ENCODE data around the gene RYR2.

RYR2 gene

GRCh38 chr1:237772009-237772408 is 730.0 kb downstream of the RYR2 start:
- TF ChIP-seq CTBP1 (IDR thresholded peaks at IDR 0.05; ENCODE audit: borderline replicate concordance) (no peak), BHLHE40 (IDR thresholded peaks at IDR 0.05; ENCODE audit: borderline replicate concordance) (no peak), FOXK2 (IDR thresholded peaks at IDR 0.05) (no peak), NFRKB (IDR thresholded peaks at IDR 0.05) (no peak), SP1 (IDR thresholded peaks at IDR 0.05) (no peak), ZNF384 (IDR thresholded peaks at IDR 0.05) (no peak), L3MBTL2 (conservative IDR thresholded peaks at IDR 0.05) (no peak), FOXA1 (IDR thresholded peaks at IDR 0.05) (no peak), TARDBP (IDR thresholded peaks at IDR 0.05) (no peak), HDGF (IDR thresholded peaks at IDR 0.05; ENCODE audit: borderline replicate concordance) (no peak), ARNT (IDR thresholded peaks at IDR 0.05) (no peak), ELF4 (IDR thresholded peaks at IDR 0.05) (no peak), LEF1 (IDR thresholded peaks at IDR 0.05; ENCODE audit: borderline replicate concordance) (no peak), FOXM1 (IDR thresholded peaks at IDR 0.05; ENCODE audit: borderline replicate concordance) (no peak), SUZ12 (IDR thresholded peaks at IDR 0.05) (no peak)
- TF ChIP-seq, protein P1, sequence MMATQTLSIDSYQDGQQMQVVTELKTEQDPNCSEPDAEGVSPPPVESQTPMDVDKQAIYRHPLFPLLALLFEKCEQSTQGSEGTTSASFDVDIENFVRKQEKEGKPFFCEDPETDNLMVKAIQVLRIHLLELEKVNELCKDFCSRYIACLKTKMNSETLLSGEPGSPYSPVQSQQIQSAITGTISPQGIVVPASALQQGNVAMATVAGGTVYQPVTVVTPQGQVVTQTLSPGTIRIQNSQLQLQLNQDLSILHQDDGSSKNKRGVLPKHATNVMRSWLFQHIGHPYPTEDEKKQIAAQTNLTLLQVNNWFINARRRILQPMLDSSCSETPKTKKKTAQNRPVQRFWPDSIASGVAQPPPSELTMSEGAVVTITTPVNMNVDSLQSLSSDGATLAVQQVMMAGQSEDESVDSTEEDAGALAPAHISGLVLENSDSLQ (IDR thresholded peaks at IDR 0.05), result no peak

DNA sequence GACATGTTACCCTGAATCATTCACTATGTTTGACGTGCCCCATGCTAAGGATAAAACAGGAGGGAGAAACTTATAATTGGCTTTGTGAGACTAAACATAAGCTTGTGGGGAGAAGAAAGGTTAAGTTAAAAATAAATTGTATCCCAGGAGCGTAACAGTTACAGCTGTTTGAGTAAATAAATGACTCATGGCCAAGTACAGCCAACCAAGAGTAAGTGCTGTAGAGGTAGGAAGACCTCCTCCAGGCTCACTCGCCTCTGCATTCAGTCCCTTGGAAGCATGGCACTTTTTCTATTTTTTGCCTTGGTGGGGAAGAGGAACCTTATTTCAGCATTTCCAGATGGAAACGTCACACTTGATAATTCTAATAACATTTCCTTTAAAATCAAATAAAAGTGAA is 732.3 kb downstream of the RYR2 start:
- ChIA-PET CTCF (interaction anchor here (0.8 to 1.2 kb wide), 2 partner anchors 41 to 212 kb away, joined by 3 to 4 read pairs; no protein-coding TSS in a partner anchor), POLR2A (interaction anchor here (0.8 kb wide), 1 partner anchor 8 kb away, joined by 3 read pairs; no protein-coding TSS in a partner anchor)
- DNase-seq (ENCODE audit: extremely low spot score), result no peak
- TF ChIP-seq TARDBP (IDR thresholded peaks at IDR 0.05), result no peak

More at GRCh38 chr1:237772009-237772408, 730.0 kb downstream of the RYR2 start:
- DNase-seq (ENCODE audit: extremely low spot score), result no peak
- POLR2A ChIA-PET, result no interaction called here
- CTCF ChIA-PET, result interaction anchor here (1.8 kb wide), 1 partner anchor 27 kb away, joined by 4 read pairs; no protein-coding TSS in a partner anchor

DNA sequence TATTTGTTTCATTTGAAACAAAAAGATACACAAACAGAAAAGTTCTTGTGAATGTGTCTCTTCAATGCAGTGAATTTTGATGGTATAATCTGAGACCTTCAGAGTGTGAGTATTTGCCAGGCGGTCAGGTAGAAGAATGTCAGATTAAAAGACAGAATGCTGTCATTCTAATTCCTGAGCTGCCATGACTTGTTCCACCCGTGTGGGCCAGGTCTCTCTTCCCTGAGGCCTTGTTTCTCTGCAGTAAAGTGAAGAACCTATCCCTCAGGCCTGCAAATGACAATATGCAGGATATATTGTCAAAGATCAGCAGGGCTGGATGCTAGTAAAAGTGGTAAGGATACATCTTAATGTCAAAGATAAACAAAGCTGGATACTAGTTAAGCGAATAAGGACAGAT is 737.4 kb downstream of the RYR2 start:
- ChIA-PET POLR2A (no interaction called here), CTCF (no interaction called here)
- no peak for TF ChIP-seq FOXK2 (IDR thresholded peaks at IDR 0.05)
- TF ChIP-seq ARNT (IDR thresholded peaks at IDR 0.05), result no peak
- TF ChIP-seq ZNF384 (IDR thresholded peaks at IDR 0.05), result no peak
- no peak for TF ChIP-seq SUZ12 (IDR thresholded peaks at IDR 0.05)
- TF ChIP-seq FOXA1 (IDR thresholded peaks at IDR 0.05), result no peak
- no peak for TF ChIP-seq L3MBTL2 (conservative IDR thresholded peaks at IDR 0.05)
- no peak for TF ChIP-seq ELF4 (IDR thresholded peaks at IDR 0.05)
- TF ChIP-seq SP1 (IDR thresholded peaks at IDR 0.05), result no peak
- TF ChIP-seq, protein P1 (IDR thresholded peaks at IDR 0.05), result no peak
- no peak for TF ChIP-seq NFRKB (IDR thresholded peaks at IDR 0.05)
- TF ChIP-seq BHLHE40 (IDR thresholded peaks at IDR 0.05; ENCODE audit: borderline replicate concordance), result no peak
- no peak for TF ChIP-seq LEF1 (IDR thresholded peaks at IDR 0.05; ENCODE audit: borderline replicate concordance)
- TF ChIP-seq CTBP1 (IDR thresholded peaks at IDR 0.05; ENCODE audit: borderline replicate concordance), result no peak
- no peak for TF ChIP-seq HDGF (IDR thresholded peaks at IDR 0.05; ENCODE audit: borderline replicate concordance)
- no peak for TF ChIP-seq TARDBP (IDR thresholded peaks at IDR 0.05)
- no peak for TF ChIP-seq FOXM1 (IDR thresholded peaks at IDR 0.05; ENCODE audit: borderline replicate concordance)
- no peak for DNase-seq (ENCODE audit: extremely low spot score)

- CTCF ChIA-PET, result no interaction called here
- TF ChIP-seq HDGF (IDR thresholded peaks at IDR 0.05; ENCODE audit: borderline replicate concordance) (no peak), NFRKB (IDR thresholded peaks at IDR 0.05) (no peak), FOXA1 (IDR thresholded peaks at IDR 0.05) (no peak), ZNF384 (IDR thresholded peaks at IDR 0.05) (no peak), TARDBP (IDR thresholded peaks at IDR 0.05) (no peak), SP1 (IDR thresholded peaks at IDR 0.05) (no peak), ARNT (IDR thresholded peaks at IDR 0.05) (no peak), L3MBTL2 (conservative IDR thresholded peaks at IDR 0.05) (no peak), ELF4 (IDR thresholded peaks at IDR 0.05) (no peak), SUZ12 (IDR thresholded peaks at IDR 0.05) (no peak), FOXM1 (IDR thresholded peaks at IDR 0.05; ENCODE audit: borderline replicate concordance) (no peak), BHLHE40 (IDR thresholded peaks at IDR 0.05; ENCODE audit: borderline replicate concordance) (no peak), LEF1 (IDR thresholded peaks at IDR 0.05; ENCODE audit: borderline replicate concordance) (no peak), FOXK2 (IDR thresholded peaks at IDR 0.05) (no peak)
- TF ChIP-seq, protein P1 (IDR thresholded peaks at IDR 0.05), result no peak
- POLR2A ChIA-PET, result no interaction called here
- no peak for DNase-seq (ENCODE audit: extremely low spot score)
Measured at GRCh38 chr1:237786066-237786719, 744.2 kb downstream of the RYR2 start.

DNA sequence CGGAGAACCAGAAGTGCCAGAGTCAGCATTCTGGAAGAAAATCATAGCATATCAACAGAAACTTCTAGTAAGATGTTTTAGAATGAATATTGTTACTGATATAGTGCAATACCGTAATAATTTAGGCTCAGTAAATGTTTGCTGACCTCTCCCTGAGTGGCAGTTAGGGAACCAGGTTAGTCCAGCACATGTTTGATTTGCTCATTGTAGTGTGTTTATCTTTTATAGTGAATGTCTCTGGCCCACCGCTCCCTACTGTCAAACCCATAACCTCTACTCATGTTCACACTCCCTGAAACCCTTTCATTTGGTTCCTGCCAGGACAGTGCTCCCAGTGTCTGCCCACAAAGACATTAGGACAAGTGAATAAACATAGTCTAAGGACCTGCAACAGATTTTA is 746.1 kb downstream of the RYR2 start:
- POLR2A ChIA-PET, result no interaction called here
- CTCF ChIA-PET, result no interaction called here
- no peak for DNase-seq (ENCODE audit: extremely low spot score)
- no peak for TF ChIP-seq CTBP1 (IDR thresholded peaks at IDR 0.05; ENCODE audit: borderline replicate concordance)
- no peak for TF ChIP-seq FOXK2 (IDR thresholded peaks at IDR 0.05)
- no peak for TF ChIP-seq SP1 (IDR thresholded peaks at IDR 0.05)
- no peak for TF ChIP-seq ZNF384 (IDR thresholded peaks at IDR 0.05)
- no peak for TF ChIP-seq L3MBTL2 (conservative IDR thresholded peaks at IDR 0.05)
- TF ChIP-seq SUZ12 (IDR thresholded peaks at IDR 0.05), result no peak
- TF ChIP-seq ARNT (IDR thresholded peaks at IDR 0.05), result no peak
- no peak for TF ChIP-seq HDGF (IDR thresholded peaks at IDR 0.05; ENCODE audit: borderline replicate concordance)
- no peak for TF ChIP-seq NFRKB (IDR thresholded peaks at IDR 0.05)
- TF ChIP-seq FOXA1 (IDR thresholded peaks at IDR 0.05), result no peak

DNA sequence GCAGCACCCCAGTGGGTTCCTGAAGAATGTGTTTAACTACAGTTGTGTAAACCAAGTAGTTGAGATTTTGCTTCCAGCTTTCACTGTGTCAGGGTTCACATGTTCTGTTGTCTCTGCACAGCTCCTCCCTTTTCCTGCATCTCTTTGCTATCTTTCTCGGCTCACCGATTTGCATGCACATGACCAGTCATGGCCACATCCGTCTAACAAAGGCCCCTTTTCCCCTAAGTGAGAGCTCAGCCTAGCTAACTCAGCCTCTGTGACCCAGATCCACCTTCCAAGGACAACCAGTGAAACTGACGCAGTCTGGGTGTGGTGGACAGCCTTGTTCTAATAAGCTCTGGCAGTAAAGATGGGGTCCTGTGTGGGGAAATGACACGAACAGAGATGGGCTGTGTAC is 747.6 kb downstream of the RYR2 start:
- ChIA-PET CTCF (interaction anchor here (0.6 kb wide), 1 partner anchor 106 kb away, joined by 3 read pairs; no protein-coding TSS in a partner anchor), POLR2A (no interaction called here)
- TF ChIP-seq CTBP1 (IDR thresholded peaks at IDR 0.05; ENCODE audit: borderline replicate concordance), result no peak
- no peak for TF ChIP-seq L3MBTL2 (conservative IDR thresholded peaks at IDR 0.05)
- no peak for TF ChIP-seq FOXM1 (IDR thresholded peaks at IDR 0.05; ENCODE audit: borderline replicate concordance)
- no peak for TF ChIP-seq SUZ12 (IDR thresholded peaks at IDR 0.05)
- TF ChIP-seq ZNF384 (IDR thresholded peaks at IDR 0.05), result no peak
- TF ChIP-seq SP1 (IDR thresholded peaks at IDR 0.05), result no peak
- TF ChIP-seq NFRKB (IDR thresholded peaks at IDR 0.05), result no peak
- TF ChIP-seq HDGF (IDR thresholded peaks at IDR 0.05; ENCODE audit: borderline replicate concordance), result no peak
- TF ChIP-seq TARDBP (IDR thresholded peaks at IDR 0.05), result no peak
- no peak for TF ChIP-seq LEF1 (IDR thresholded peaks at IDR 0.05; ENCODE audit: borderline replicate concordance)
- TF ChIP-seq ARNT (IDR thresholded peaks at IDR 0.05), result no peak
- no peak for TF ChIP-seq BHLHE40 (IDR thresholded peaks at IDR 0.05; ENCODE audit: borderline replicate concordance)
- no peak for TF ChIP-seq ELF4 (IDR thresholded peaks at IDR 0.05)
- no peak for TF ChIP-seq FOXA1 (IDR thresholded peaks at IDR 0.05)
- no peak for TF ChIP-seq FOXK2 (IDR thresholded peaks at IDR 0.05)
- TF ChIP-seq, protein P1 (IDR thresholded peaks at IDR 0.05), result no peak
- DNase-seq (ENCODE audit: extremely low spot score), result no peak

Measured in HEK293T (cell line).